ENCODE measurements around the gene TELO2. TPM values are rescaled to one million over a fixed set of nuclear protein-coding genes. Genes with fewer than 3 reads are reported as not detected.
A peak's percentile ranks its signal among the peaks of the same experiment; 100 is the strongest.

The TELO2 gene
- total RNA-seq, 2 donors from 2014 or later = 26.6 to 36.3 TPM

GRCh38 chr16:1540556-1540855, 47.3 kb downstream of the TELO2 start:
- DNase-seq = no peak
- ATAC-seq = no peak
- intact Hi-C loops (cut with DNase I, micrococcal nuclease) = no loop called here

- ATAC-seq (no peak), DNase-seq (no peak)
- intact Hi-C loops (cut with DNase I, micrococcal nuclease) = no loop called here
Measured at GRCh38 chr16:1541293-1542165, 48.4 kb downstream of the TELO2 start.

GRCh38 chr16:1542166-1542500, 49.0 kb downstream of the TELO2 start:
- intact Hi-C loops (cut with DNase I, micrococcal nuclease) = no loop called here
- DNase-seq (no peak), ATAC-seq (no peak)

GRCh38 chr16:1542533-1542932, 49.4 kb downstream of the TELO2 start:
- intact Hi-C loops (cut with DNase I, micrococcal nuclease) = no loop called here
- DNase-seq = no peak
- no peak for ATAC-seq

GRCh38 chr16:1543085-1543896, 50.1 kb downstream of the TELO2 start:
- ATAC-seq (peak; percentile 38), DNase-seq (peak; percentile 39 to 54)
- intact Hi-C loops (cut with DNase I, micrococcal nuclease) = no loop called here

GRCh38 chr16:1545044-1546040, 52.2 kb downstream of the TELO2 start:
- intact Hi-C loops (cut with DNase I, micrococcal nuclease) = no loop called here
- DNase-seq = no peak
- peak; percentile 79 for ATAC-seq

- DNase-seq (no peak), ATAC-seq (no peak)
- intact Hi-C loops (cut with DNase I, micrococcal nuclease) = no loop called here
Measured at GRCh38 chr16:1546430-1546829, 53.3 kb downstream of the TELO2 start.

GRCh38 chr16:1548233-1548632, 55.1 kb downstream of the TELO2 start:
- DNase-seq (no peak), ATAC-seq (no peak)
- intact Hi-C loops (cut with DNase I, micrococcal nuclease) = no loop called here

GRCh38 chr16:1548727-1549126, 55.6 kb downstream of the TELO2 start:
- DNase-seq (no peak), ATAC-seq (no peak)
- intact Hi-C loops (cut with DNase I, micrococcal nuclease) = no loop called here

GRCh38 chr16:1550069-1550468, 56.9 kb downstream of the TELO2 start:
- ATAC-seq (no peak), DNase-seq (no peak)
- intact Hi-C loops (cut with DNase I, micrococcal nuclease) = no loop called here

GRCh38 chr16:1550696-1551095, 57.5 kb downstream of the TELO2 start:
- ATAC-seq (no peak), DNase-seq (no peak)
- intact Hi-C loops (cut with DNase I, micrococcal nuclease) = no loop called here

- no peak for DNase-seq
- intact Hi-C loops (cut with DNase I, micrococcal nuclease) = no loop called here
Measured at GRCh38 chr16:1551166-1551565, 58.0 kb downstream of the TELO2 start.

GRCh38 chr16:1552129-1552528, 59.0 kb downstream of the TELO2 start:
- ATAC-seq (no peak), DNase-seq (no peak)
- intact Hi-C loops (cut with DNase I, micrococcal nuclease) = no loop called here

More at GRCh38 chr16:1551166-1551565, 58.0 kb downstream of the TELO2 start:
- no peak for ATAC-seq

GRCh38 chr16:1553946-1554825, 61.0 kb downstream of the TELO2 start:
- DNase-seq (no peak), ATAC-seq (no peak)
- intact Hi-C loops (cut with DNase I, micrococcal nuclease) = no loop called here

GRCh38 chr16:1554826-1555445, 61.8 kb downstream of the TELO2 start:
- DNase-seq = no peak
- intact Hi-C loops (cut with DNase I, micrococcal nuclease) = no loop called here

GRCh38 chr16:1556254-1556653, 63.1 kb downstream of the TELO2 start:
- intact Hi-C loops (cut with DNase I, micrococcal nuclease) = no loop called here
- peak; percentile 35 for ATAC-seq

More at GRCh38 chr16:1554826-1555445, 61.8 kb downstream of the TELO2 start:
- ATAC-seq = no peak

GRCh38 chr16:1557074-1557473, 63.9 kb downstream of the TELO2 start:
- ATAC-seq (no peak), DNase-seq (no peak)
- intact Hi-C loops (cut with DNase I, micrococcal nuclease) = no loop called here

More at GRCh38 chr16:1556254-1556653, 63.1 kb downstream of the TELO2 start:
- no peak for DNase-seq

GRCh38 chr16:1557576-1557975, 64.4 kb downstream of the TELO2 start:
- intact Hi-C loops (cut with DNase I, micrococcal nuclease) = no loop called here
- DNase-seq = no peak
- no peak for ATAC-seq

All from left colon (tissue), 2 donors.